Measurements from ENCODE around the gene COX6B2. TPM values are rescaled to one million over a fixed set of nuclear protein-coding genes. Genes with fewer than 3 reads are reported as not detected.

The COX6B2 gene
- total RNA-seq, 2 experiments from 2014 or later, result not detected

- Histone ChIP-seq H3K4me1 (ENCODE audit: insufficient read depth, low read length, poor library complexity, severe bottlenecking) (no peaks in the 10 kb centered on the region), H3K9me3 (ENCODE audit: low read length) (no peaks in the 10 kb centered on the region), H2AFZ (ENCODE audit: low read length) (no peak within 1 kb of the TSS), H3K36me3 (ENCODE audit: insufficient read depth, low read length) (no peaks in the 10 kb centered on the region), H3K4me3 (ENCODE audit: low read depth, low read length, poor library complexity, severe bottlenecking) (no peak within 1 kb of the TSS), H3K79me2 (ENCODE audit: insufficient read depth, low read depth, low read length) (no peaks in the 10 kb centered on the region), H3K27ac (ENCODE audit: low read depth, low read length, poor library complexity, severe bottlenecking) (no peak within 1 kb of the TSS), H3K4me2 (ENCODE audit: low read length) (no peak within 1 kb of the TSS), H4K20me1 (ENCODE audit: insufficient read depth, low read length) (no peaks in the 10 kb centered on the region), H3K9me2 (ENCODE audit: insufficient read depth, low read length) (no peaks in the 10 kb centered on the region)
- no TSS peak for BruUV-seq (replicated peaks)
- DNase-seq (ENCODE audit: low spot score), result no peak
- ChIA-PET CTCF (ENCODE audit: unreplicated experiment) (no interaction called here), POLR2A (interaction anchor here (0.7 kb wide), 1 partner anchor 258 kb away, joined by 7 read pairs; no protein-coding TSS in a partner anchor)
- TF ChIP-seq CTCF (conservative IDR thresholded peaks at IDR 0.05; ENCODE audit: low read length) (no peak), EZH2phosphoT487 (IDR thresholded peaks at IDR 0.05; ENCODE audit: borderline replicate concordance, low read depth, low read length) (no peak)
- intact Hi-C loops (cut with micrococcal nuclease; ENCODE audit: unreplicated experiment), result no loop called here
Measured at GRCh38 chr19:55376241-55376933, 21.9 kb upstream of the COX6B2 start, which contains the start of gene TMEM190. Gene TMEM190, plus strand, starts transcription at chr19:55376826. Its CDS starts 28 bp downstream, at chr19:55376854.

GRCh38 chr19:55373993-55374757, 19.7 kb upstream of the COX6B2 start:
- no TSS peak for BruUV-seq (replicated peaks)
- no peak overlapping the region for H3K4me2 ChIP-seq (ENCODE audit: low read length)
- intact Hi-C loops (cut with micrococcal nuclease; ENCODE audit: unreplicated experiment), result no loop called here

More at GRCh38 chr19:55373993-55374757, 19.7 kb upstream of the COX6B2 start:
- ChIA-PET CTCF (ENCODE audit: unreplicated experiment) (no interaction called here), POLR2A (no interaction called here)
- Histone ChIP-seq H3K9me2 (ENCODE audit: insufficient read depth, low read length) (no peaks in the 10 kb centered on the region), H2AFZ (ENCODE audit: low read length) (no peak overlapping the region), H3K36me3 (ENCODE audit: insufficient read depth, low read length) (no peaks in the 10 kb centered on the region), H3K27ac (ENCODE audit: low read depth, low read length, poor library complexity, severe bottlenecking) (no peak overlapping the region), H3K79me2 (ENCODE audit: insufficient read depth, low read depth, low read length) (no peaks in the 10 kb centered on the region), H3K4me3 (ENCODE audit: low read depth, low read length, poor library complexity, severe bottlenecking) (no peak overlapping the region), H3K4me1 (ENCODE audit: insufficient read depth, low read length, poor library complexity, severe bottlenecking) (no peaks in the 10 kb centered on the region), H3K9me3 (ENCODE audit: low read length) (no peaks in the 10 kb centered on the region), H4K20me1 (ENCODE audit: insufficient read depth, low read length) (no peaks in the 10 kb centered on the region)
- no peak for TF ChIP-seq EZH2phosphoT487 (IDR thresholded peaks at IDR 0.05; ENCODE audit: borderline replicate concordance, low read depth, low read length)
- no peak for TF ChIP-seq CTCF (conservative IDR thresholded peaks at IDR 0.05; ENCODE audit: low read length)
- DNase-seq (ENCODE audit: low spot score), result no peak

Data from OCI-LY7 (cell line).